HG02571 (cell line): ENCODE results near the gene NEO1.

Experiments used
- ATAC-seq: cut with Tn5 transposase; IDR thresholded peaks from one replicate; pipeline ENCODE4 v1.9.1; 2021; ENCODE audit warnings: mild to moderate bottlenecking, moderate library complexity; ENCODE audit not compliant: unreplicated experiment

Gene NEO1

GRCh38 chr15:73344056-73344455 is 291.8 kb downstream of the NEO1 start:
- ATAC-seq: no peak

GRCh38 chr15:73345658-73346057 is 293.4 kb downstream of the NEO1 start:
- no peak for ATAC-seq

- ATAC-seq: no peak
Measured at GRCh38 chr15:73346735-73347312, 294.6 kb downstream of the NEO1 start.

GRCh38 chr15:73349191-73349590 is 296.9 kb downstream of the NEO1 start:
- ATAC-seq: no peak

- ATAC-seq: no peak
Measured at GRCh38 chr15:73352082-73352481, 299.8 kb downstream of the NEO1 start.

- ATAC-seq: no peak
Measured at GRCh38 chr15:73353734-73354133, 301.5 kb downstream of the NEO1 start.

GRCh38 chr15:73354241-73354640 is 302.0 kb downstream of the NEO1 start:
- ATAC-seq: no peak
